H1 (cell line): Measurements from ENCODE around the gene DNAL4. TPM values are rescaled to one million over a fixed set of nuclear protein-coding genes. Genes with fewer than 3 reads are reported as not detected.

Source experiments
- TEAD4 ChIP-seq: IDR thresholded peaks from 2 replicates; pipeline ENCODE4 v1.6.1; 2012; ENCODE audit warnings: low read depth, low read length, inconsistent platforms, mixed read lengths
- polyA plus RNA-seq, 7 experiments: library from polyadenylated mRNA; depleted of rRNA in 3 of 7; stranded (reverse) in 5 of 7; unstranded in 2 of 7; fragments of >200 nt in 5 of 7; fragments of 200-250 nt in 2 of 7; gene quantifications; 1 replicate in 5 of 7; 2 replicates in 1 of 7; 4 replicates in 1 of 7; pipeline versions ENCODE4 v1.2.1 to v1.2.3, GENCODE V29; 2011 to 2013; ENCODE audit warnings: missing spikeins in 2 of 7, mixed read lengths in 2 of 7
- total RNA-seq: library from RNA; stranded (reverse); fragmentation: NEBNext Ultra II Directional; extraction: Animal tissue kit (Norgen Biotek cat#: 25700); gene quantifications from 2 replicates; pipeline ENCODE4 v1.2.1, GENCODE V29; 2021
- TF ChIP-seq, protein P1 (sequence below), 3 experiments: IDR thresholded peaks; 1 replicate in 2 of 3; 2 replicates in 1 of 3; pipeline versions ENCODE4 v1.5.1 to v1.6.1; 2011; ENCODE audit warnings: low read length in 3 of 3, mild to moderate bottlenecking in 3 of 3, inconsistent platforms in 2 of 3, low read depth in 1 of 3, moderate library complexity in 1 of 3; ENCODE audit not compliant: insufficient read depth in 1 of 3; ENCODE audit errors: control extremely low read depth in 1 of 3
- TF ChIP-seq, protein P2 (sequence below): IDR thresholded peaks from 2 replicates; pipeline ENCODE4 v1.6.1; 2012; ENCODE audit warnings: inconsistent platforms

Gene DNAL4
- total and polyA plus RNA-seq, 2 of the 8 experiments (the other 6 are each of a cell fraction or from before 2014, with no cell fraction given): 8.8 to 14.0 TPM

DNA sequence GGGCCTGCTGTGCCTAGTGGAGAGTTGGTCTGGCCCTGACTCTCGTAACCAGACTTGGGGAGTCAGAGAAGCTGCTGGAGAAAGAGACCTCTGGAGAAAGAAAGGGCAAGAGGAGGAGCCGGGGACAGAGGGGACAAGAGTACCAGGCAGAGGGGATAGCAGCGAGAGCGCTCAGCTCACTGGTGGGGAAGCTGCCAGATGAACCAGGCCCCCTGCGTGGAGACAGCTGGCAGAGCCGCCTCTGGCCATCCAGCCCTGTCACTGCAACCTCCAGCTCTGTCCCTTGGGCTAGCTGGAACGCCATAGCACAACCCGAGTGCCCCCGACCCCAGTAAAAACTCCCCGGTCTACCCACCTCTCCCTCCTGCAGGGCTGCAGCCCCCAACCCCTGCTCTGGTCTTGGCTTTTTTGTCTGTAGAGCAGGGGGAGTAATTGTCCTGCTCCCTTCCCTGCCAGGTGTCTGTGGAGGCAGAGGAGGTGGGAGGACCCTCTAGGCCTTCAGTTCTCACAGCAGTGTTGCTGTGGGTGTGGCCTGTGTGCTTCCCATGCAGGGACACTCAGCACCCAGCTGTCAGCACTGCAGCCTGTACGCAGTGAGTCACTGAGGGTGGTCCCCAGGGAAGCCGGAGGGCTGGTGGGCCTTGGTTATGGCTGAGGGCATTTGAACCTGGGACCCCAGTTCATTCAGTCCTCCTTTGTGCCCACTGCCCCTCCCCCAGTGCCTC is 33.3 kb downstream of the DNAL4 start (continued):
- TF ChIP-seq, protein P1, sequence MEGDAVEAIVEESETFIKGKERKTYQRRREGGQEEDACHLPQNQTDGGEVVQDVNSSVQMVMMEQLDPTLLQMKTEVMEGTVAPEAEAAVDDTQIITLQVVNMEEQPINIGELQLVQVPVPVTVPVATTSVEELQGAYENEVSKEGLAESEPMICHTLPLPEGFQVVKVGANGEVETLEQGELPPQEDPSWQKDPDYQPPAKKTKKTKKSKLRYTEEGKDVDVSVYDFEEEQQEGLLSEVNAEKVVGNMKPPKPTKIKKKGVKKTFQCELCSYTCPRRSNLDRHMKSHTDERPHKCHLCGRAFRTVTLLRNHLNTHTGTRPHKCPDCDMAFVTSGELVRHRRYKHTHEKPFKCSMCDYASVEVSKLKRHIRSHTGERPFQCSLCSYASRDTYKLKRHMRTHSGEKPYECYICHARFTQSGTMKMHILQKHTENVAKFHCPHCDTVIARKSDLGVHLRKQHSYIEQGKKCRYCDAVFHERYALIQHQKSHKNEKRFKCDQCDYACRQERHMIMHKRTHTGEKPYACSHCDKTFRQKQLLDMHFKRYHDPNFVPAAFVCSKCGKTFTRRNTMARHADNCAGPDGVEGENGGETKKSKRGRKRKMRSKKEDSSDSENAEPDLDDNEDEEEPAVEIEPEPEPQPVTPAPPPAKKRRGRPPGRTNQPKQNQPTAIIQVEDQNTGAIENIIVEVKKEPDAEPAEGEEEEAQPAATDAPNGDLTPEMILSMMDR (IDR thresholded peaks at IDR 0.05; ENCODE audit: control extremely low read depth in 1 of 3, insufficient read depth in 1 of 3, low read depth in 1 of 3, low read length in 3 of 3): no peak
- TF ChIP-seq TEAD4: no peak
- TF ChIP-seq, protein P2, sequence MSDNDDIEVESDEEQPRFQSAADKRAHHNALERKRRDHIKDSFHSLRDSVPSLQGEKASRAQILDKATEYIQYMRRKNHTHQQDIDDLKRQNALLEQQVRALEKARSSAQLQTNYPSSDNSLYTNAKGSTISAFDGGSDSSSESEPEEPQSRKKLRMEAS: no peak
